K562 (cell line): ENCODE results near the gene CPSF4L. TPM values are rescaled to one million over a fixed set of nuclear protein-coding genes. Genes with fewer than 3 reads are reported as not detected.

Experiments used
- ATF6 ChIP-seq: sonication (generic); formaldehyde crosslinking; IDR thresholded peaks from 2 replicates; pipeline ENCODE4 v1.4.0; 2020; ENCODE audit warnings: mild to moderate bottlenecking, missing genetic modification reagents
- ETV6 ChIP-seq, 3 experiments: fragments of 150-350 bp in 1 of 3; sonication (generic) in 1 of 3; formaldehyde crosslinking in 1 of 3; IDR thresholded peaks; 2 replicates each; pipeline versions ENCODE4 v1.6.1 to v1.8.0; 2014 to 2022; ENCODE audit warnings: borderline replicate concordance in 2 of 3, low read depth in 2 of 3, antibody characterized with exemption in 1 of 3, low read length in 1 of 3, mild to moderate bottlenecking in 1 of 3, missing genetic modification reagents in 1 of 3
- FOXO4 ChIP-seq: fragments of 450-650 bp; formaldehyde crosslinking; IDR thresholded peaks from 2 replicates; pipeline ENCODE4 v1.4.0; 2020; ENCODE audit warnings: mild to moderate bottlenecking, moderate library complexity
- IRF1 ChIP-seq: sonication (generic); formaldehyde crosslinking; IDR thresholded peaks from 2 replicates; pipeline ENCODE4 v1.8.0; 2022; ENCODE audit warnings: missing genetic modification reagents, mild to moderate bottlenecking, borderline replicate concordance
- IRF2 ChIP-seq: sonication (generic); formaldehyde crosslinking; IDR thresholded peaks from 2 replicates; pipeline ENCODE4 v1.8.1; 2022; ENCODE audit warnings: mild to moderate bottlenecking, missing genetic modification reagents
- L3MBTL2 ChIP-seq: fragments of 450-650 bp; IDR thresholded peaks from 2 replicates; pipeline ENCODE4 v1.6.1; 2016; ENCODE audit warnings: mild to moderate bottlenecking, moderate library complexity
- MAZ ChIP-seq, 2 experiments: fragments of 450-650 bp in 1 of 2; sonication (generic) in 1 of 2; formaldehyde crosslinking; IDR thresholded peaks in 1 of 2; conservative IDR thresholded peaks in 1 of 2; 2 replicates each; pipeline versions ENCODE4 v1.4.0 to v1.5.0; 2020; ENCODE audit warnings: mild to moderate bottlenecking in 1 of 2, missing genetic modification reagents in 1 of 2
- MYBL2 ChIP-seq, 2 experiments: fragments of 450-650 bp in 1 of 2; sonication (generic) in 1 of 2; formaldehyde crosslinking in 1 of 2; IDR thresholded peaks; 2 replicates each; pipeline versions ENCODE4 v1.6.1 to v1.8.1; 2017 to 2022; ENCODE audit warnings: borderline replicate concordance in 1 of 2, inconsistent platforms in 1 of 2, low read depth in 1 of 2, mild to moderate bottlenecking in 1 of 2, missing genetic modification reagents in 1 of 2, moderate library complexity in 1 of 2
- PHF20 ChIP-seq: fragments of 450-650 bp; IDR thresholded peaks from 2 replicates; pipeline ENCODE4 v1.6.1; 2018; ENCODE audit not compliant: partially characterized antibody
- PHF8 ChIP-seq: fragments of 200-600 bp; sonication (generic); IDR thresholded peaks from 2 replicates; pipeline ENCODE4 v1.6.1; 2012; ENCODE audit warnings: mixed run types, mild to moderate bottlenecking, inconsistent platforms, low read length, moderate library complexity, borderline replicate concordance
- SMAD2 ChIP-seq: fragments of 150-350 bp; IDR thresholded peaks from 2 replicates; pipeline ENCODE4 v1.6.1; 2014; ENCODE audit warnings: low read depth, mild to moderate bottlenecking, low read length
- TEAD2 ChIP-seq: fragments of 450-650 bp; IDR thresholded peaks from 2 replicates; pipeline ENCODE4 v1.6.1; 2016; ENCODE audit warnings: missing genetic modification characterization, control low read depth, missing compliant biosample characterization
- YY1 ChIP-seq, 3 experiments: IDR thresholded peaks; 2 replicates each; pipeline ENCODE4 v1.6.1; 2011; ENCODE audit warnings: low read length in 2 of 3, mild to moderate bottlenecking in 2 of 3, moderate library complexity in 2 of 3, borderline replicate concordance in 1 of 3, control low read depth in 1 of 3, low read depth in 1 of 3; ENCODE audit not compliant: insufficient read depth in 3 of 3, insufficient replicate concordance in 2 of 3, control insufficient read depth in 1 of 3, insufficient read length in 1 of 3; ENCODE audit errors: extremely low read depth in 1 of 3
- ZBTB7A ChIP-seq: IDR thresholded peaks from 2 replicates; pipeline ENCODE4 v1.6.1; 2011; ENCODE audit warnings: low read depth, mild to moderate bottlenecking, low read length, moderate library complexity, borderline replicate concordance; ENCODE audit not compliant: control insufficient read depth
- ZFP30 ChIP-seq: fragments of 250-450 bp; sonication (Bioruptor Pico); IDR thresholded peaks from 2 replicates; pipeline ENCODE4 v1.8.0; 2022; ENCODE audit warnings: moderate library complexity, mild to moderate bottlenecking, inconsistent platforms, borderline replicate concordance
- ZNF146 ChIP-seq: IDR thresholded peaks from one replicate; pipeline ENCODE4 v1.6.1; 2018; ENCODE audit warnings: missing compliant biosample characterization; ENCODE audit not compliant: unreplicated experiment
- polyA plus RNA-seq, 8 experiments: library from polyadenylated mRNA; depleted of rRNA in 4 of 8; stranded (reverse) in 5 of 8; unstranded in 3 of 8; fragments of >200 nt; fragmentation: Nextera tagmentation in 2 of 8; fragmentation: Illumina TruSeq in 1 of 8; extraction: Ambion mirVana in 2 of 8; extraction: Trizol in 1 of 8; gene quantifications; 2 replicates each; pipeline versions ENCODE4 v1.2.1 to v1.2.3, GENCODE V29; 2011 to 2014; ENCODE audit warnings: inconsistent platforms in 1 of 8, missing spikeins in 1 of 8
- total RNA-seq, 7 experiments: library from RNA; depleted of rRNA in 6 of 7; stranded (reverse); fragments of >200 nt in 6 of 7; fragmentation: Illumina TruSeq in 2 of 7; extraction: Trizol in 2 of 7; gene quantifications; 2 replicates each; pipeline versions ENCODE4 v1.2.1 to v1.2.3, GENCODE V29; 2011 to 2021; ENCODE audit warnings: low replicate concordance in 1 of 7

The CPSF4L gene
- total and polyA plus RNA-seq, 9 of the 15 experiments (the other 6 are each of a cell fraction or from before 2014, with no cell fraction given), result not detected

DNA sequence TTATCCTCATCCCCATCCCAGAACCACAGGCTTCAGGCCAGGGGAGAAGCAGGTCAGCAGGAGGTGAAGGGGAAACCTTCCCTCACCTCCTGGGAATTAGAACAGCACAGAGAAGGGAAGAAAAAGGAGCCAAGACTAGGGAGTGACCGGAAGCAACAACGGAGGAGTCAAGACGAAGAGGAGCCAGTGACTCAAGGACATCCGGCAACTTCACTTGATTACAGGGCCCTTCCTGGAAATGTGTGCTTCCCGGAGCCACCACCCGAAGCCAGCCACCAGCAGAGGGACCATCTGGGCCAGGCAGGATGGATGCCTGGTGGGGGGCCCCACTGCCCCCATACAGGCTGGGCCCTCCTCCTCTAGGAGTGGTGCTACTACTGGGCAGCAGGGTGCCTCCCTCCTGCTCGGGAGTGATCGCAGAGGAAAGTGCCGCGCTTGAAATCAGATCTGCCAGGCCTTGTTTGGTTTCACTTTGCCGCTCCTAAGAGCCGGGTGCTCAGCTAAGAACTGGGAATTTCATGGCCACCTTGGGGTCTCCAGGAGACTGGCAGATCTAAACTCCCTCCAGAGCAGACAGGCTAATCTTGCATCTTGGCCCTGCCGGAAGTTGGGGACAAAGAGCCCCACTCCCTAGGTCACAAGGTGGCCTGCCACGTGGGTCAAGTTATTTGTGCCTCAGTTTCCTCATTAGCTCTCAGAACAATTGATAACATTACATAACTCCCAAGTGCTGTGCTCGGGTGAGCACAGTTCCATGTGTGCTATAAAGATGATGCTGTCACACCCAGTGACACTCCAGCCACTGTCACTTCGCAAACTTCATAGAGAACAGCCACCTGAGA, 43.5 kb upstream of the CPSF4L start (continued):
- TF ChIP-seq ETV6 (IDR thresholded peaks at IDR 0.05; ENCODE audit: borderline replicate concordance in 1 of 2, low read depth in 2 of 2, low read length in 1 of 2) (peak; percentile 55 to 73; a peak in 2 of 4 replicates), ETV6 (CRISPR knock-in tag; IDR thresholded peaks at IDR 0.05; ENCODE audit: borderline replicate concordance) (no peak), L3MBTL2 (peak; percentile 51; the same call in 1 of the 2 replicates), ATF6 (CRISPR knock-in tag) (no peak), MAZ (CRISPR knock-in tag; conservative IDR thresholded peaks at IDR 0.05 in 1 of 2, IDR thresholded peaks at IDR 0.05 in 1 of 2) (peak; percentile 65 to 73), ZBTB7A (peak; percentile 75; the same call in 1 of the 2 replicates), SMAD2 (no peak), ZFP30 (no peak), MYBL2 (IDR thresholded peaks at IDR 0.05; ENCODE audit: low read depth) (no peak), MYBL2 (CRISPR knock-in tag; IDR thresholded peaks at IDR 0.05; ENCODE audit: borderline replicate concordance) (no peak), PHF8 (peak; percentile 46; the same call in 1 of the 2 replicates), IRF2 (CRISPR knock-in tag) (peak; percentile 70; the same call in 1 of the 2 replicates), IRF1 (CRISPR knock-in tag) (0 out of 2 replicates have a peak, but pooled peaks have one; percentile 29), FOXO4 (CRISPR knock-in tag) (no peak), YY1 (IDR thresholded peaks at IDR 0.05; ENCODE audit: borderline replicate concordance in 1 of 3, control insufficient read depth in 1 of 3, extremely low read depth in 1 of 3, insufficient read depth in 3 of 3, insufficient read length in 1 of 3, insufficient replicate concordance in 2 of 3, low read depth in 1 of 3, low read length in 2 of 3) (peak in 2 of 3 experiments; percentile 43 to 45), TEAD2 (no peak), PHF20 (peak; percentile 68), ZNF146 (no peak)
